Measurements from ENCODE around the gene GRIA3. TPM values are rescaled to one million over a fixed set of nuclear protein-coding genes. Genes with fewer than 3 reads are reported as not detected.

The GRIA3 gene
- total RNA-seq = under 1 TPM in 3 of 4 donors, not detected in 1; 0.33 to 0.73 (median 0.46) TPM

DNA sequence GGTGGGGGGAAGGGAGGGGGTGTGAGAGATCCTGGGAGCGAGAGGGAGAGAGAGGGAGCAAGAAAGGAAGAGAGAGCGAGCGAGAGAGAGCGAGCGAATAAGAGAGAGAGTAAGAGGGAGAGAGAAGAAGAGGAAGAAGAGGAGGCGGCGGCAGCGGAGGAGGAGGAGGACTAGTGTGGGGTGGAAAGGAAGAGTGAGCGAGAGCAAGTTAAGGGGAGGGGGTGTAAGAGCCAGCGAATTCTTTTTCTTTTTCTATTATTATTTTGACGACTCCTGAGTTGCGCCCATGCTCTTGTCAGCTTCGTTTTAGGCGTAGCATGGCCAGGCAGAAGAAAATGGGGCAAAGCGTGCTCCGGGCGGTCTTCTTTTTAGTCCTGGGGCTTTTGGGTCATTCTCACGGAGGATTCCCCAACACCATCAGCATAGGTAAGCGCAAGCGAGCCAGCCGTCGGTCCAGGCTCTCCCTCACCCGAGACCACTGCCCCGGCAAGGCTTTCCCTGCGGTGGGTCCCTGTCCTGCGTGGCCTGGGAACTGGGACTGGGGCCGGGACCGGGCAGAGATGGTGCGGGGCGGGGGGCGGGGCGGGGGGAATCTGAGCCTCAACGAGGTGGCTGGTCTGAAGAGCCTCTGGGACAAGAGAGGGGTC is at the start of gene GRIA3:
Gene GRIA3 (plus strand): TSS at position 60 of the 647 bp plus-strand sequence. CDS start 258 bp downstream, at position 318.
- Histone ChIP-seq H3K36me3 (no peaks in the 10 kb centered on the region), H3K27ac (no peak within 1 kb of the TSS), H3K27me3 (no peaks in the 10 kb centered on the region), H3K4me1 (peaks cover 0 to 5% of the 10 kb centered on the region in 2 donors), H3K9me3 (no peaks in the 10 kb centered on the region), H3K4me3 (replicated peaks in 1 of 3) (no peak within 1 kb of the TSS)
- 1 to 3% methylated on average over 18 to 20 of the region's 33 CpGs for WGBS, 2 donors
- TF ChIP-seq, protein P1, sequence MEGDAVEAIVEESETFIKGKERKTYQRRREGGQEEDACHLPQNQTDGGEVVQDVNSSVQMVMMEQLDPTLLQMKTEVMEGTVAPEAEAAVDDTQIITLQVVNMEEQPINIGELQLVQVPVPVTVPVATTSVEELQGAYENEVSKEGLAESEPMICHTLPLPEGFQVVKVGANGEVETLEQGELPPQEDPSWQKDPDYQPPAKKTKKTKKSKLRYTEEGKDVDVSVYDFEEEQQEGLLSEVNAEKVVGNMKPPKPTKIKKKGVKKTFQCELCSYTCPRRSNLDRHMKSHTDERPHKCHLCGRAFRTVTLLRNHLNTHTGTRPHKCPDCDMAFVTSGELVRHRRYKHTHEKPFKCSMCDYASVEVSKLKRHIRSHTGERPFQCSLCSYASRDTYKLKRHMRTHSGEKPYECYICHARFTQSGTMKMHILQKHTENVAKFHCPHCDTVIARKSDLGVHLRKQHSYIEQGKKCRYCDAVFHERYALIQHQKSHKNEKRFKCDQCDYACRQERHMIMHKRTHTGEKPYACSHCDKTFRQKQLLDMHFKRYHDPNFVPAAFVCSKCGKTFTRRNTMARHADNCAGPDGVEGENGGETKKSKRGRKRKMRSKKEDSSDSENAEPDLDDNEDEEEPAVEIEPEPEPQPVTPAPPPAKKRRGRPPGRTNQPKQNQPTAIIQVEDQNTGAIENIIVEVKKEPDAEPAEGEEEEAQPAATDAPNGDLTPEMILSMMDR (IDR thresholded peaks at IDR 0.05) = no peak
- TF ChIP-seq POLR2A (IDR thresholded peaks at IDR 0.05) = no peak
- DNase-seq = no peak
- intact Hi-C loops (cut with DNase I) = no loop called here

DNA sequence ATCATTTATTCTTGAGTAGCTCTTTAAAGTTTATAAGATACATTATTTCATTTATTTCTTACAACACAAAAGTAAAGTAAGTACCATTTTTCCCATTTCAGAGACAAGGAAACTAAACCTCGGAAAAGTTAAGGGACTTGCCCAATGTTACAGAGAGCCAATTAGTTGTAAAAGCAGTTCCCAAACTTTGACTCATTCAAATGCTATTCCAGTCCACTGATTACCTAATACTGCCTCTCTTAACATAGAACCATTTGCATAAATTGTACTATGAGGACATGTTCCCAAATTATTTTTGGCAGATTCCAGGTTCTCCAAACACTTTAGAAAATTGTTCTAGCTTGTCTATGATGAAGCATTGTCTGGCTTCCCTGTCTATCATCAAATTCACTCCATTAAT is 45.6 kb upstream of the GRIA3 start:
- intact Hi-C loops (cut with DNase I) = no loop called here
- Histone ChIP-seq H3K9me3 (no peaks in the 10 kb centered on the region), H3K4me3 (replicated peaks in 1 of 3) (no peak overlapping the region), H3K4me1 (no peaks in the 10 kb centered on the region), H3K36me3 (no peaks in the 10 kb centered on the region), H3K27ac (no peak overlapping the region), H3K27me3 (no peaks in the 10 kb centered on the region)
- 70 to 85% methylated on average over 1 of the region's 1 CpG for WGBS, 2 donors
- TF ChIP-seq POLR2A (IDR thresholded peaks at IDR 0.05) = no peak
- TF ChIP-seq, protein P1 (IDR thresholded peaks at IDR 0.05) = no peak
- no peak for DNase-seq

DNA sequence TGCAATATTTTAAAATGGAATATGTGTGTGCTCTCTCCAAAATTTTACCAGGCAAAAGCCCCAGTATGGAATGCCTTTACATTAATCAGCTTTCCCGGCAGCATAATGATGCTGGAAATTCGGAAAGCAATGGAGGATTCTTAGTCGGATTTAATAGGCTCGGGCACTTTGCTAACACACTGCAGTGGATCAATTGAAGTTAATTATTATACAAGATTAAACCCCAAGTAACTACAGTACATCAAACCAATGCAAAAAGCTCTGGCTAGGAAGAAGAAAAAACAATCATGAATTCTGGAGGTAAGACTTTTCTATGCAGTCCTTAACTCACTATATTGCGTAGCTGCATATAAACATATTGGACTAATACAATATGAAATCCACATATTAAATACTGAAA is 43.6 kb upstream of the GRIA3 start:
- TF ChIP-seq, protein P1 (IDR thresholded peaks at IDR 0.05) = no peak
- TF ChIP-seq POLR2A (IDR thresholded peaks at IDR 0.05) = no peak
- Histone ChIP-seq H3K4me3 (replicated peaks in 1 of 3) (no peak overlapping the region), H3K27ac (no peak overlapping the region), H3K9me3 (no peaks in the 10 kb centered on the region), H3K4me1 (no peaks in the 10 kb centered on the region), H3K27me3 (no peaks in the 10 kb centered on the region), H3K36me3 (no peaks in the 10 kb centered on the region)
- intact Hi-C loops (cut with DNase I) = no loop called here
- WGBS, 2 donors = 94 to 98% methylated on average over 5 of the region's 5 CpGs
- DNase-seq = no peak

DNA sequence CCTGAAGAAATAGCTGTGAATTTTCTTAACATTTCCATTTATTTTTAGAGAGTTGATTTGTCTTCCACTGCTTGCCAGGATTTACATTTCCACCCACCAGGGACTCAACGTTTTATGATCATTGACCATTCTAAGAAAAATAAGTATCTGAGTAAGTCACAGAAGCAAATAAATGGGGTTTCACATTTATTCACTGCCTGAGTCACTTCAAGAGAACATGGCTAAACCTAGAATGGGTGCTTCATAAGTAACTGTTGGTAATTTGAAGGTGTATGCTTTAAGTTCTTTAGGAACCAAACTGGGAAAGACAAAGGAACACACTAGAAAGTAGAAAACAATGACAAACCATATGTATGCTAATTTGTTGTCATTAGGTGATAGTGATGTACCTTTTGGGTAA is 43.2 kb upstream of the GRIA3 start:
- WGBS, 2 donors = 31 to 54% methylated on average over 1 of the region's 1 CpG

DNA sequence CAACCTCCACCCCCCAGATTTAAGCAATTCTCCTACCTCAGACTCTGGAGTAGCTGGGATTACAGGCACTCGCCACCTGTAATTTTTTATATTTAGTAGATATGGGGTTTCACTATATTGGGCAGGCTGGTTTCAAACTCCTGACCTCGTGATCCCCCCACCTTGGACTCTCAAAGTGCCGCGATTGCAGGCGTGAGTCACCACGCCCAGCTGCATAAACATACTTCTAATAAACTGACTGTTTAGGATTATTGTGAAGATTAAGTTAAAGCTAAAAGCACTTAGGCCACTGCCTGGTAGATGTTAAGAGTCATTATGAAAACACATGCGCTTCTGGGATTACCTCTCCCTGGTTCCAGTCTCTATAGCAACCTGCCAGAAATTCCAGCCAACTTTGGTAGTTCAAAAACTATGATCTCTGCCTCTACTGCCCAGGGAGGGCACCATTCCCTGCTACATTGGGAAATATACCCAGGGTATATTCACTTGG is 30.2 kb upstream of the GRIA3 start:
- no peaks in the 10 kb centered on the region for H3K9me3 ChIP-seq
- DNase-seq = no peak
- no peak overlapping the region for H3K4me3 ChIP-seq (replicated peaks in 1 of 3)
- H3K4me1 ChIP-seq = no peaks in the 10 kb centered on the region
- WGBS, 2 donors = 29 to 37% methylated on average over 7 of the region's 7 CpGs
- H3K27ac ChIP-seq = no peak overlapping the region
- no peaks in the 10 kb centered on the region for H3K27me3 ChIP-seq
- no peak for TF ChIP-seq POLR2A (IDR thresholded peaks at IDR 0.05)
- TF ChIP-seq, protein P1 (IDR thresholded peaks at IDR 0.05) = no peak
- intact Hi-C loops (cut with DNase I) = no loop called here
- H3K36me3 ChIP-seq = no peaks in the 10 kb centered on the region

More for the DNA sequence above, 43.2 kb upstream of the GRIA3 start:
- intact Hi-C loops (cut with DNase I) = no loop called here
- TF ChIP-seq POLR2A (IDR thresholded peaks at IDR 0.05) = no peak
- TF ChIP-seq, protein P1 (IDR thresholded peaks at IDR 0.05) = no peak
- Histone ChIP-seq H3K27ac (no peak overlapping the region), H3K4me1 (no peaks in the 10 kb centered on the region), H3K9me3 (no peaks in the 10 kb centered on the region), H3K27me3 (no peaks in the 10 kb centered on the region), H3K4me3 (replicated peaks in 1 of 3) (no peak overlapping the region), H3K36me3 (no peaks in the 10 kb centered on the region)
- no peak for DNase-seq
